IMR-90 (cell line): ENCODE measurements around the gene LRP5. TPM values are rescaled to one million over a fixed set of nuclear protein-coding genes. Genes with fewer than 3 reads are reported as not detected.

Source experiments
- ATAC-seq: fragments of 200-7000 bp; cut with Tn5 transposase; 2 replicates; pipeline ENCODE4 v1.9.1; 2020; ENCODE audit warnings: low read depth, mild to moderate bottlenecking, moderate library complexity
- BruUV-seq: library from RNA; stranded (reverse); fragments of 400-500 nt; replicated peaks from 2 replicates; lab custom pipeline; 2021; lab: Mats Ljungman, UMichigan
- CTCF ChIA-PET: fragments of 300-600 bp; formaldehyde crosslinking; extraction: SDS; loops from one replicate; lab custom pipeline; 2021; ENCODE audit warnings: antibody characterized with exemption; lab: Yijun Ruan, JAX
- POLR2A ChIA-PET: fragments of 300-600 bp; sonication (Branson Sonifier 250); formaldehyde crosslinking; loops from one replicate; lab custom pipeline; 2022; ENCODE audit warnings: antibody characterized with exemption; ENCODE audit not compliant: unreplicated experiment; lab: Charles Lee
- DNase-seq: peaks from one replicate; pipeline ENCODE4 v3.0.0; 2013
- H2AFZ ChIP-seq: replicated peaks from 2 replicates; pipeline ENCODE3; 2013; ENCODE audit warnings: low read length, mild to moderate bottlenecking; ENCODE audit not compliant: poor library complexity
- H2AK5ac ChIP-seq: 2 replicates; pipeline ENCODE4 v1.6.1; 2013; ENCODE audit warnings: low read depth, low read length, inconsistent platforms
- H2AK9ac ChIP-seq: replicated peaks from 2 replicates; pipeline ENCODE3; 2013; ENCODE audit warnings: mild to moderate bottlenecking, low read depth, low read length, moderate library complexity; ENCODE audit not compliant: poor library complexity
- H2BK120ac ChIP-seq: 2 replicates; pipeline ENCODE4 v1.6.1; 2013; ENCODE audit warnings: low read depth, low read length, inconsistent platforms
- H2BK15ac ChIP-seq: 3 replicates; pipeline ENCODE4 v1.6.1; 2013; ENCODE audit warnings: low read depth, low read length, inconsistent platforms
- H2BK20ac ChIP-seq: 2 replicates; pipeline ENCODE4 v1.6.1; 2013; ENCODE audit warnings: low read depth, mild to moderate bottlenecking, inconsistent platforms, low read length, moderate library complexity
- H2BK5ac ChIP-seq: 2 replicates; pipeline ENCODE4 v1.6.1; 2013; ENCODE audit warnings: mild to moderate bottlenecking, low read depth, low read length, inconsistent platforms; ENCODE audit not compliant: poor library complexity, severe bottlenecking
- H3K14ac ChIP-seq: replicated peaks from 2 replicates; pipeline ENCODE4 v1.6.1; 2013; ENCODE audit warnings: low read depth, low read length, inconsistent platforms
- H3K18ac ChIP-seq: 2 replicates; pipeline ENCODE4 v1.6.1; 2013; ENCODE audit warnings: low read depth, low read length, control low read depth
- H3K23ac ChIP-seq: 2 replicates; pipeline ENCODE4 v1.6.1; 2013; ENCODE audit warnings: low read depth, low read length, inconsistent platforms
- H3K27ac ChIP-seq: 2 replicates; pipeline ENCODE4 v1.5.1; 2013; ENCODE audit warnings: mild to moderate bottlenecking, control low read depth, low read length; ENCODE audit not compliant: insufficient read depth
- H3K27me3 ChIP-seq: 2 replicates; pipeline ENCODE4 v1.6.1; 2013; ENCODE audit warnings: low read length; ENCODE audit not compliant: control insufficient read depth, insufficient read depth
- H3K36me3 ChIP-seq: 2 replicates; pipeline ENCODE4 v1.6.1; 2013; ENCODE audit warnings: low read length, mixed read lengths; ENCODE audit not compliant: control insufficient read depth, insufficient read depth
- H3K4ac ChIP-seq: 2 replicates; pipeline ENCODE4 v1.6.1; 2013; ENCODE audit warnings: low read depth, low read length, inconsistent platforms
- H3K4me1 ChIP-seq: 2 replicates; pipeline ENCODE4 v1.6.1; 2013; ENCODE audit warnings: low read length, mixed read lengths; ENCODE audit not compliant: control insufficient read depth, insufficient read depth
- H3K4me2 ChIP-seq: 2 replicates; pipeline ENCODE4 v1.6.1; 2013; ENCODE audit warnings: low read depth, mild to moderate bottlenecking, control low read depth, low read length, moderate library complexity
- H3K4me3 ChIP-seq: 2 replicates; pipeline ENCODE4 v1.5.1; 2013; ENCODE audit warnings: low read depth, mild to moderate bottlenecking, control low read depth, low read length, moderate library complexity; ENCODE audit not compliant: insufficient read depth
- H3K56ac ChIP-seq: 2 replicates; pipeline ENCODE4 v1.6.1; 2013; ENCODE audit warnings: low read length, inconsistent platforms; ENCODE audit not compliant: insufficient read depth; ENCODE audit errors: extremely low read depth
- H3K79me1 ChIP-seq, 2 experiments: 2 replicates each; pipeline ENCODE4 v1.6.1; 2013; ENCODE audit warnings: low read length in 2 of 2, inconsistent platforms in 1 of 2, low read depth in 1 of 2
- H3K9ac ChIP-seq: 2 replicates; pipeline ENCODE4 v1.6.1; 2013; ENCODE audit warnings: low read depth, low read length, control low read depth
- H3K9me1 ChIP-seq: 2 replicates; pipeline ENCODE4 v1.6.1; 2013; ENCODE audit warnings: low read length, inconsistent platforms; ENCODE audit not compliant: insufficient read depth
- H3K9me3 ChIP-seq: 2 replicates; pipeline ENCODE4 v1.6.1; 2013; ENCODE audit warnings: low read length; ENCODE audit not compliant: control insufficient read depth, insufficient read depth
- H4K20me1 ChIP-seq: 2 replicates; pipeline ENCODE4 v1.6.1; 2013; ENCODE audit warnings: low read length, inconsistent platforms; ENCODE audit not compliant: insufficient read depth
- H4K5ac ChIP-seq: 2 replicates; pipeline ENCODE4 v1.6.1; 2013; ENCODE audit warnings: mild to moderate bottlenecking, low read depth, low read length, control low read depth
- H4K8ac ChIP-seq, 2 experiments: 2 replicates each; pipeline ENCODE4 v1.6.1; 2013; ENCODE audit warnings: low read depth in 2 of 2, low read length in 2 of 2, control low read depth in 1 of 2, inconsistent platforms in 1 of 2
- H4K91ac ChIP-seq: 2 replicates; pipeline ENCODE4 v1.6.1; 2013; ENCODE audit warnings: low read depth, low read length, inconsistent platforms; ENCODE audit not compliant: insufficient read depth
- CHD1 ChIP-seq: IDR thresholded peaks from 2 replicates; pipeline ENCODE4 v1.6.1; 2012; ENCODE audit warnings: low read depth, low read length, improper control_type of control experiment
- FOS ChIP-seq: fragments of 150-350 bp; IDR thresholded peaks from 2 replicates; pipeline ENCODE4 v1.6.1; 2016; ENCODE audit warnings: low read depth, low read length
- MAFK ChIP-seq: IDR thresholded peaks from 2 replicates; pipeline ENCODE4 v1.6.1; 2012; ENCODE audit warnings: low read depth, low read length, improper control_type of control experiment
- POLR2A ChIP-seq: IDR thresholded peaks from 2 replicates; pipeline ENCODE4 v1.6.1; 2012; ENCODE audit warnings: mild to moderate bottlenecking, low read depth, low read length
- RCOR1 ChIP-seq: IDR thresholded peaks from 2 replicates; pipeline ENCODE4 v1.6.1; 2012; ENCODE audit warnings: mild to moderate bottlenecking, low read length, improper control_type of control experiment; ENCODE audit not compliant: insufficient replicate concordance
- RFX5 ChIP-seq: IDR thresholded peaks from 2 replicates; pipeline ENCODE4 v1.8.0; 2012; ENCODE audit warnings: low read depth, mild to moderate bottlenecking, low read length, moderate library complexity
- WGBS, 2 experiments: methylation state at CpG; one replicate each; pipeline versions ENCODE4 v1.1.5 to v1.1.7; 2013; ENCODE audit warnings: missing lambda C conversion rate in 2 of 2; ENCODE audit not compliant: insufficient read length in 1 of 2; ENCODE audit errors: extremely low coverage in 2 of 2; 5-methylcytosine and 5-hydroxymethylcytosine counted together
- dilution Hi-C: fragments of 300-500 bp; cut with HindIII; formaldehyde crosslinking; loops from one replicate; pipeline ENCODE4 v1.14.3; 2018; ENCODE audit warnings: low sequenced_read_pairs; ENCODE audit not compliant: unreplicated experiment
- in situ Hi-C: fragments of 300-500 bp; cut with MboI; formaldehyde crosslinking; loops from 3 replicates; pipeline ENCODE4 v1.14.3; 2019; ENCODE audit warnings: low sequenced_read_pairs, inconsistent platforms, mixed read lengths
- intact Hi-C: fragments of 100-400 bp; cut with micrococcal nuclease; formaldehyde crosslinking; loops from 2 replicates; pipeline ENCODE4 v1.10.0; 2022
- polyA plus RNA-seq, 3 experiments: library from polyadenylated mRNA; depleted of rRNA; stranded (reverse); fragments of >200 nt; gene quantifications; 2 replicates each; pipeline ENCODE4 v1.2.3, GENCODE V29; 2012; ENCODE audit warnings: low replicate concordance in 1 of 3
- total RNA-seq: library from RNA; depleted of rRNA; stranded (reverse); fragments of >200 nt; gene quantifications from 2 replicates; pipeline ENCODE4 v1.2.3, GENCODE V29; 2012
- TF ChIP-seq, protein P1 (sequence below): fragments of 150-350 bp; IDR thresholded peaks from 2 replicates; pipeline ENCODE4 v1.6.1; 2016; ENCODE audit warnings: low read depth, mild to moderate bottlenecking, low read length, moderate library complexity, borderline replicate concordance

LRP5 gene
- total and polyA plus RNA-seq, 2 of the 4 experiments (the other 2 are of a cell fraction): 10.4 to 15.0 TPM

DNA sequence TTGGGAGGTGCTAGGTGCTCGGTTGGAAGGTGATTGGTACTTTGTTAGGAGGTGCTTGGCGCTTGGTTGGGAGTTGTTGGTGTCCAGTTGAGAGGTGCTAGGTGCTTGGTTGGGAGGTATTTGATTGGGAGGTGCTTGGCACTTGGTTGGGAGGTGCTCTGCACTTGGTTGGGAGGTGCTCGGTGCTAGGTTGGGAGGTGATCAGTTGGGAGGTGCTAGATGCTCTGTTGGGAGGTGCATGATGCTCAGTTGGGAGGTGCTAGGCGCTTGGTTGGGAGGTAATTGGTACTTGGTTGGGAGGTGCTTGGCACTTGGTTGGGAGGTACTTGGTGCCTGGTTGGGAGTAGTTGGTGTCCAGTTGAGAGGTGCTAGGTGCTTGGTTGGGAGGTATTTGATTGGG lies 40.2 kb downstream of the LRP5 start:
- no peak for ATAC-seq

More for the DNA sequence above, 40.2 kb downstream of the LRP5 start:
- Histone ChIP-seq H2AK5ac (peak overlapping the region; percentile 97; the same call in 1 of the 2 replicates), H4K8ac (peak overlapping the region in 1 of 2 experiments; percentile 87; a peak in 1 of 4 replicates), H3K9ac (no peak overlapping the region), H2AFZ (no peak overlapping the region), H3K56ac (no peak overlapping the region), H3K4me1 (peaks cover 18% of the 10 kb centered on the region), H3K18ac (no peak overlapping the region), H3K36me3 (peaks cover 6% of the 10 kb centered on the region; the same call in 1 of the 2 replicates), H2BK15ac (peak overlapping the region; percentile 48; the same call in 1 of the 3 replicates), H3K79me1 (peaks cover 22 to 46% of the 10 kb centered on the region in 2 experiments), H4K20me1 (peaks cover 9% of the 10 kb centered on the region), H3K14ac (peak overlapping the region; percentile 93), H2BK20ac (peak overlapping the region; percentile 90), H3K4me3 (no peak overlapping the region), H3K27me3 (no peaks in the 10 kb centered on the region), H3K9me1 (peaks cover 32% of the 10 kb centered on the region), H2BK5ac (no peak overlapping the region), H4K5ac (no peak overlapping the region), H3K27ac (no peak overlapping the region), H3K23ac (0 out of 2 replicates have a peak overlapping the region, but pooled peaks have one; percentile 25), H4K91ac (peak overlapping the region; percentile 98; the same call in 1 of the 2 replicates), H3K4me2 (no peak overlapping the region), H2AK9ac (no peak overlapping the region), H2BK120ac (peak overlapping the region; percentile 99), H3K9me3 (no peaks in the 10 kb centered on the region), H3K4ac (peak overlapping the region; percentile 99)
- ChIA-PET POLR2A (no interaction called here), CTCF (no interaction called here)
- no peak for TF ChIP-seq POLR2A
- no peak for TF ChIP-seq MAFK
- TF ChIP-seq RCOR1: no peak
- TF ChIP-seq FOS: no peak
- TF ChIP-seq CHD1: no peak
- no peak for TF ChIP-seq RFX5
- TF ChIP-seq, protein P1, sequence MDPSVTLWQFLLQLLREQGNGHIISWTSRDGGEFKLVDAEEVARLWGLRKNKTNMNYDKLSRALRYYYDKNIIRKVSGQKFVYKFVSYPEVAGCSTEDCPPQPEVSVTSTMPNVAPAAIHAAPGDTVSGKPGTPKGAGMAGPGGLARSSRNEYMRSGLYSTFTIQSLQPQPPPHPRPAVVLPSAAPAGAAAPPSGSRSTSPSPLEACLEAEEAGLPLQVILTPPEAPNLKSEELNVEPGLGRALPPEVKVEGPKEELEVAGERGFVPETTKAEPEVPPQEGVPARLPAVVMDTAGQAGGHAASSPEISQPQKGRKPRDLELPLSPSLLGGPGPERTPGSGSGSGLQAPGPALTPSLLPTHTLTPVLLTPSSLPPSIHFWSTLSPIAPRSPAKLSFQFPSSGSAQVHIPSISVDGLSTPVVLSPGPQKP: no peak
- in situ Hi-C loops: no loop called here
- no peak for DNase-seq
- WGBS, 2 experiments: 100% methylated on average over 2 of the region's 4 CpGs; no CpG with 5 or more reads in 1 of the 2 experiments
- intact Hi-C loops: no loop called here
- dilution Hi-C loops: no loop called here
- BruUV-seq: no TSS peak
